Fibroblast of gingiva (primary cell): ENCODE measurements around the gene USP11.

Source experiments
- DNase-seq: peaks from one replicate; pipeline ENCODE4 v3.0.0-alpha.2; 2011; ENCODE audit warnings: low read depth

The USP11 gene

DNA sequence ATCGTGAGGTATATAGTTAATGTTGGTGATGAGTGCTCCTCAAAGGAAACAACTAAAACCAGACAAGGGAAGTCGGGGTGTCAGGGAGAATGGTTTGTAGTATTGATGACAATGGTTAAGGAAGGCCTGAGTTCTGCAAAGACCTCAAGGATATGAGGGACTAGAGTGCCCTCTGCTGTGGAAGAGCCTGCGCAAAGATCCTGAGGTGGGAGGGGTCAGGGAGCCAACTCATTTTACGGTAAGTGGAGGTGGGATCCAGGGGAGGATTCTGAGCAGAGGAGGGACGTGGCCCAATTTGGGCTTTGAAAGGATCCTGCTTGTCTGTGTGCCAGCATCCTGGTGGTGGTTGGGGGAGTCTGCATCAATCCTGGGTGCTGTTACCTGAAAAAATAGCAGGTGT, 27.8 kb upstream of the USP11 start:
- no peak for DNase-seq

DNA sequence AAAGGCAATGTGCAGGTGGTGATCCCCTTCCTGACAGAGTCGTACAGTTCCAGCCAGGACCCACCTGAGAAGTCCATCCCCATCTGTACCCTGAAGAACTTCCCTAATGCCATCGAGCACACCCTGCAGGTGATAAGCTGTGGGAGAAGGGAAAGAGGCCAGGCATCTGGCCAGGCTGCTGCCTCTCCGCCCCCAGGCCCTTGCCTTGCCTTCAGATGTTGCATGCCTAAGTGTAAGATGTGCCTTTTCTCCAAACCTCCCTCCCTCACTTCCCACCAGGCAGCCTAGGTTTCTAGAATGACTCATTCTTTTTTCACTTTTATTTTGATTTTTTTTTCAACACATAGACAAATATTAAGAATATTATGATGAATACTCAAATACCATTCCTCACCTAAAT, 26.5 kb upstream of the USP11 start:
- no peak for DNase-seq

DNA sequence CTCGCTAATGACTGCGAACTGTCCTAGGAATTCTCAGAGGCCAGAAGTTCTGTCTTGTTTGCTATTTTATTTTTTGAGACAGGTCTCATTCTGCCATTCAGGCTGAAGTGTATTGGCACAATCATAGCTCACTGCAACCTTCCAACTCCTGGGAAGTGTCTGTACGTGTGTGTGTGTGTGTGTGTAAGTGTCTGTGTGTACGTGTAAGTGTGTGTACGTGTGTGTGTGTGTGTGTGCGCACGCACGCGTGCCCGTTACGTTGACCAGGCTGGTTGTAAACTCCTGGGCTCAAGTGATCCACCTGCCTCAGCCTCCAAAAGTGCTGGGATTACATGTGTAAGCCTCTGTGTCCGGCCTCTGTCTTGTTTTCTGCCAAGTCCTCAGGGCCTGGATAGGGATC, 24.7 kb upstream of the USP11 start:
- no peak for DNase-seq

DNA sequence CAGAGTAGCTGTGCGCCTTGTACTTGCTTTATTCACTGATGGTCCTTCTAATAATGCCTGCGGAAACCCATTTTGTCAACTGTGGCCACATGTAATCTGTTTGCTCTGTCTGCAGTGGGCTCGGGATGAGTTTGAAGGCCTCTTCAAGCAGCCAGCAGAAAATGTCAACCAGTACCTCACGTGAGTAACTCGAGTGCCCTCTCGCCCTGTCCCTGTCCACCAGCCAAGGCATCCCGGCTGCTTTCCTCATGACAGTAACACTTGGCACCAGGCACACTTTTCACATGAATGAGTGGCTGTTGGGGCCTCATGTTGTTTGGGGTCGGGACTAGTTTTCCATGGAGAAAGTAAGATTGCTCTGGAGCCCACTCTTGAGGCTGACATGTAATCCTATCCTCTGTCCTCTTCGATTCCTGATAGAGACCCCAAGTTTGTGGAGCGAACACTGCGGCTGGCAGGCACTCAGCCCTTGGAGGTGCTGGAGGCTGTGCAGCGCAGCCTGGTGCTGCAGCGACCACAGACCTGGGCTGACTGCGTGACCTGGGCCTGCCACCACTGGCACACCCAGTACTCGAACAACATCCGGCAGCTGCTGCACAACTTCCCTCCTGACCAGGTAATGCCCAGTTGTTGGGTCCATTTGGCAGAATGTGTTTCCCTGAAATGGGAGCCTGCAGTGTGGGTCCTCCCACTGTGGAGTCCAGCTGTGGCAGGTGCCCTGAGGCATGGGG, 23.1 kb upstream of the USP11 start:
- no peak for DNase-seq

DNA sequence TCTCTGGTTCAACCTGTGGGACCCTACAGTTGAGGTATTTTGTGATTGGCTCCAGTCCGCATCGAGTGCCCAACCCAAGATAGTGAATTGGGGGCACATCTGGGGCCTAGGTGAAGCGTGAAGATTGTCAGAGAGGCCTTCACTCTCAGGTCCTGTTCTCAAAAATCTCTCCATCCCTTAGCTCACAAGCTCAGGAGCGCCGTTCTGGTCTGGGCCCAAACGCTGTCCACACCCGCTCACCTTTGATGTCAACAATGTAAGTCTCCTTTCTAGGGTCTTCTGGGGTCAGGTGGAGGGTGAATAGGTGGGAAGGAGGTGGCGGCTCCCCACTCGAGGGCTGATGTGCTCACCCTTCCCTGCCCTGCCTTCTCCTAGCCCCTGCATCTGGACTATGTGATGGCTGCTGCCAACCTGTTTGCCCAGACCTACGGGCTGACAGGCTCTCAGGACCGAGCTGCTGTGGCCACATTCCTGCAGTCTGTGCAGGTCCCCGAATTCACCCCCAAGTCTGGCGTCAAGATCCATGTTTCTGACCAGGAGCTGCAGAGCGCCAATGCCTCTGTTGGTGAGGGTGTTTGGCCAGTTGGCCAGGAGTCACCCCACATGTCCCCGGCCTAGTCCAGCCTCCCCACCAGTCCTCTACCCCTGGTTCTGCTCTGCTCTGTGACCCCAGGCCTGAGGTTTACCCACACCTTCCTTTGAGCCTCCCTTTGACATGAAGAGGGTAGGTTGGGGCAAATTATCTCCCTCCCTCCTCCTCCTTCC, 22.0 kb upstream of the USP11 start:
- no peak for DNase-seq

DNA sequence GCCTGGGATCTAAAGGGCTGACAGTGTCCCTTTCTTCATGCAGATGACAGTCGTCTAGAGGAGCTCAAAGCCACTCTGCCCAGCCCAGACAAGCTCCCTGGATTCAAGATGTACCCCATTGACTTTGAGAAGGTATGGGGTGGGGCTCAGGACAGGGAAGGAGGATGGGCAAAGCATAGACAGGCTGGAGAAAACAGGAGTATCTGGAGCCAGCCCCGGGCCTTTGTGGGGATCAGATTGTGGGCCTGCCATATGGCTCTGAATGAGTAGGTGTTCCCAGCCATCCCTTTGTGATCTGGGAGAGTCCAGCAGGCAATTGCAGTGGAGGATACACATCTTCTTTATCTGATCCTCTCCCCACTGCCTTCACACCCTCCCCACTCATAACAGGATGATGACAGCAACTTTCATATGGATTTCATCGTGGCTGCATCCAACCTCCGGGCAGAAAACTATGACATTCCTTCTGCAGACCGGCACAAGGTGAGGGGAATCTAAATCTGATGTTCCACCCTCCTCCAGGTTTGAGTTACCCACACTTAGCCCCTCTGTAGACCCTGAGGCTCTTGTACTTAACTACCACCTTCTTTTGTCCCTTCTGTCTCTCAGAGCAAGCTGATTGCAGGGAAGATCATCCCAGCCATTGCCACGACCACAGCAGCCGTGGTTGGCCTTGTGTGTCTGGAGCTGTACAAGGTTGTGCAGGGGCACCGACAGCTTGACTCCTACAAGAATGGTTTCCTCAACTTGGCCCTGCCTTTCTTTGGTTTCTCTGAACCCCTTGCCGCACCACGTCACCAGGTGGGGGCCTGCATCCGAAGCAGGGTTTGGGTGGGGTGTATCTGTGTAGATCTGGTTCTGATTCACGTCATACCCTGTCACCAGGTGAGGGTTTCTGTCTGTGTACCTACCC, 20.2 kb upstream of the USP11 start:
- no peak for DNase-seq

DNA sequence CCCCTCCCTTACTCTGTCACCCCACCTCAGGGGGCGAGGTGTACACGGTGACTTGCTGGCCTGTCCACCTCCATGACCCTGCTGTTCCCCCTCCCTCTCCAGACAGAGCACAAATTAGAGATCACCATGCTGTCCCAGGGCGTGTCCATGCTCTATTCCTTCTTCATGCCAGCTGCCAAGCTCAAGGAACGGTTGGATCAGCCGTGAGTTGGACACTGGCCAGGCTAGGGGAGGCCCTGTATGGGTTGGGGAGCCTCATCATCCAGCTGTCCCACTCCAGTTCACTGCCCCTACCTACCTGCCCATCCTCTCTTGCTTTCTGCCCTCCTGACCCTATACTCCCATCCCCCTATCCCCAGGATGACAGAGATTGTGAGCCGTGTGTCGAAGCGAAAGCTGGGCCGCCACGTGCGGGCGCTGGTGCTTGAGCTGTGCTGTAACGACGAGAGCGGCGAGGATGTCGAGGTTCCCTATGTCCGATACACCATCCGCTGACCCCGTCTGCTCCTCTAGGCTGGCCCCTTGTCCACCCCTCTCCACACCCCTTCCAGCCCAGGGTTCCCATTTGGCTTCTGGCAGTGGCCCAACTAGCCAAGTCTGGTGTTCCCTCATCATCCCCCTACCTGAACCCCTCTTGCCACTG, 18.3 kb upstream of the USP11 start:
- no peak for DNase-seq

DNA sequence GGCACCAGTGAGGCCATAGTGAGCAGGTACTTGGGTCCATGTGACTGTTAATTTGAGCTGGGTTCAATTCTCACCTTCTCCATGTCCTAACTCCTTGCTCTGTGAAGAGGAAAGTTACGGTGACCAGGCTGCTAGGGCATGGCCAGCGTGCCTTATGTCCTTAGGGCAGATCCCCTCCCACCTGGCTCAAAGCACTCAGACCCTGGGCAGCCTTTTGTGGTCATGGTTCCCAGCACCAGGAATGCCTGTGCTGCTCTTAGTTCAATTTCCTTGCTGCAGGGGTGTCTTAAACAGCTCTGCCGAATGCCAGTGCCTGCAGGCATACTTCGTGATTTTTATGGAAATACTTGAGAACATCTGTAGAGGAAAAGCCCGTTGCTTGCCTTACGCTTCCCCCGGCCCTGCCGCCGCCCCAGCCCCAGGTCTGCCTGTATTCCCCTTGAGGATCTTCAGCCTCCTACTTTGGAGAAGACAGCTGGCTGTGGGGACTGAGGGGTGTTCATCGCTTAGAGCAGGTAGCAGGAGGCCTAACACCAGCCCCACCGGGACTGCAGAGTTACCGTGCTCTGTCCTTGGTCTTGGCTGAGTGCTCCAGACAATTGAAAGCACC, 17.4 kb upstream of the USP11 start:
- DNase-seq, result no peak

DNA sequence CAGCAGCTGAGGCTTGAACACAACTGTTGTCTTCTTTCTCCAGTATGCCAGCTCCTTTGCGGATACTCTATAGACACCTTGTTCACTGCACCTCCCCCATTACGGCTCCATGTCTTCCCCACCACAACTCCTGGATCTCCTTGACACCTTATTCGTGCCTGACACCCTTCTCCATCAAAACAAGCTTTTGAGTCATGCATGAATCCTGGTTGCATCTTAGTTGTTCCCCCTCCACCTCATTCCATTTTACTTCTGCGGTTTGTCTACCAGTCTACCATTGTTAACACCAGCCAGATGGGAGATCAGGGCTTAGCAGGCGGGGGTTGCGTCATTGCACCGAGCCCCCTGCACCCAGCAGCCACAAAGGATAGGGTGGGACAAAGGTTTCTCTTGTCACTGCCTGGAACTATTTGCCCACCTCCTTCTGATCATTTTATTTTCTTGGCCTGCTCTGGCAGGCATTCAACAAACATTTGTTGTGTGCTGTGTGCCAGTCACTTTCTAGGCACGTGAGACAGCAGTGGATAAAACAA, 16.4 kb upstream of the USP11 start:
- no peak for DNase-seq

DNA sequence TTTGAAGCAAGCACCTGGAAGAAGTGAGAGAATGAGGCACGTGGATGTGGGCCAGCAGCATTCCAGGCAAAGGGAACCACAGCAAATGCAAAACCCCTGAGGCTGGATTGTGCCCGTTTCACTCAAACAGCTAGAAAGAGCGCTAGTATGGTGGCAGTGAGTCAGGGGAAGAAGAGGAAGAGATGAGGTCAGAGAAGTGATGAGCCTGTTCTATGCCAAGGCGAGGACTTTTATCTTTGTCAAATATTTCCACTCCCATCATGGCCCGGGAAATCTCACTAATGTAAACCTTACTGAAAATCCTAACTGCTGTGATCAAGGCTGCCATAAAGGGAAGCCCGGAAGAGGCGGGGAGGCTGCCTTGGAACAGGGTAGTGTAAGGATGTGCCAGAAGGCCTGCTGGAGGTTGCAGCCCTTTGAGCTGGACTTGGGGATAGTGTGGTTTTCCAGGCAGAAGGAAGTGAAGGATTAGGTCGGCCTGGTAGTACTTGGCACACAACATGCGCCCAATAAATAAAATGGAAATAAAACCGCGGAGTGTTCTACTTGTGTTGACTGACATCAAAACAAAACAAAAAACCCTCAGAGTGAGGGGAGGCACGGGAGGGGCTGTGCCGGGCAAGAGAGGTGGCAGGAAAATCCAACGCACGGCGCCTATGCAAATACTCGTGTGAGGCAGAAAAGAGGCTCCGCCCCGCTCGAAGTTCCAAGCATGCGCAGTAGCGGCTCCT, 15.5 kb upstream of the USP11 start:
- DNase-seq, result peak; percentile 46

DNA sequence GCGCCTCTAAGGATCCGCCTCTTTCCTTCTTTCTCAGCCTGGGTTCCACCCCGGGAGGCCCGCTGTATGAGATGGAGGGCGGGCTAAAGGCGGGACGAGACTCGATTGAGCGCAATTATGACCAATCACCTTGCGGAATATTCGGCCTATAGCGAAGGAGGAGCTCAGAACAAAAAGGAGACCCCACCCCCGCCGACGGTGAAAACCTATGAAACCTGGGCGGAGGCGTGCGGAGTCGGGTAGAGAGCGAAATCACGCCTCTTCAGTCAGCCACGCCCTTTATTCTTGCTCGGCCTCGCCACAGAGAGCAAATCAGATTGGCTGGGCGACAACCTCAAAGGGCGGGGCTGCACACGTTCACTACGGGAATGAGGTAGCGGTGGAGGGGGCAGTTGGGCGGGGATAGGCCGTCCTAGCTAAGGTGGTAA, 14.9 kb upstream of the USP11 start:
- peak; percentile 98 for DNase-seq

DNA sequence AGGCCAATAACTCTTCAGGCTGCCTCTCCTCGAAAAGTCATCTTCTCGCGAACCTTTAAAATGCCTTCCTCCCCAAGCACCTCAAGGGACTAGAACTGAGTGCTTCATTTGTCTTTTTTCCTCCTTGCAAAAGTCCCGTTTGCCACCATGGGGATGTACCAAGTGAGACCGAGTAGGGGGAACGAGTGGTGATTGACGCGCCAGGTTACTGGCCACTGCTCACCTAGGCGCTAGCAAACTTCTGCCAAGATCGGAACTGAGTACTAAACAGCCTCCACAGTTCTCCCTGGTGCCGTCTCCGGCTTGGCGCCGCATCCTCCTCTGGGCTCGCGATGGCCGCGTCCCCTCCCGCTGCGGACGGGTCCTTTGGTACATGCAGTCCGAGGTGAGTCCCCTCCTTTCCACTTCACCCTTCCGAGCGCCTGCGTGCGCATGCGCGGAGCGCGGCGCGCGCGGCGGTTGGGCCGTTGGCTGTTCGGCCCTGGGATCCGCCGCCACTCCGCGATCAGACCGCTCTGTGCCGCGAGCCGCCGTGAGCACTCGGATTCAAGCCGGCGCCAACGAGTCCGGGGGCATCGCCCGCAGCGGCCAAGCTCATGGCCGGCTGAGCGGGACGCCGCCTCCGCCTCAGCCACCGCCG, 14.4 kb upstream of the USP11 start, which contains the start of gene CDK16:
Gene CDK16 (plus strand): TSS at position 402 of the 640 bp plus-strand sequence. CDS start 4,877 bp downstream, outside the sequence.
- peak; percentile 78 for DNase-seq

DNA sequence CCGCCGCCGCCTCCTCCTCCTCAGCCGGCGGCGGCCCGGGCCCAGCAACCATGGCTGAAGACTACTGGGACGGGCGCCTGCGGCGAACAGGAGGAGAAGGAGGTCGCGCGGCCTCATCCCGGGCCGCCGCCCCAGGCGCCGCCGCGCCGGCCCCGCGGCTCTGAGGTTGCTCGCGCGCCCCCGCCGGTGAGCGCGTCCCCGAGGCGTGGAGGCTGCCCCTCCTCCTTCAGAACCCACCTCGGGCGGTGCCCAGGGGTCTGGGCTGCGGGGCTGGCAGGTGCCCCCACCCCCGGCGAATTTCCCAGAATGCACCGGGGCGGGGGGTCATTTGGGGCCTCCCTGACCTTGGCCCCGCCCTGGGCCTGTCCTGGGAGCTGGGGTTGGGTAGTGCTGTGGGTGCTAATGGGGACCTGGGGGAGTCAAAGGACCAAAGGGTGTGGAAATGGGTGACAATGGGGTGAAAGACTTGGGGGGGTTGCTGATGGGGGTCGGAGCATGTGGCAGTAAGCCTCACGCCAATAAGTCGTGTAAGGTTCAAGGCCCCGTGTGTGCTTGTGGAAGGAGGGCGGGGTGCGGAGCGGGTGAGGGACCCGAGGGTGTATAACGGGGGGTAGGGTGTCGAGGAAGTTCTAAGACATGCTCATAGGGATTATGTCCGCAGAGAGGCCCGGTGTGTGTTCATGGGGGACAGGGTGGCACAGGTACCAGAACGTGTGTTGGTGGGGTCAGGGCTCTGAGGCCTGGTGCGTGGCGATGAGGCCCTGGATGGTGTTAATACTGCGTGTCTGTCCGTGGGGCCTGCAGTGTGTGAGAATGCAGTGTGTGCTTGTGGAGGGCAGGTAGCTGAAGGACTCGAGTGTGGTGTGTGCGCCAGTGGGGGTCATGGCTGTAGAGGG, 13.6 kb upstream of the USP11 start:
- DNase-seq, result peak; percentile 4

DNA sequence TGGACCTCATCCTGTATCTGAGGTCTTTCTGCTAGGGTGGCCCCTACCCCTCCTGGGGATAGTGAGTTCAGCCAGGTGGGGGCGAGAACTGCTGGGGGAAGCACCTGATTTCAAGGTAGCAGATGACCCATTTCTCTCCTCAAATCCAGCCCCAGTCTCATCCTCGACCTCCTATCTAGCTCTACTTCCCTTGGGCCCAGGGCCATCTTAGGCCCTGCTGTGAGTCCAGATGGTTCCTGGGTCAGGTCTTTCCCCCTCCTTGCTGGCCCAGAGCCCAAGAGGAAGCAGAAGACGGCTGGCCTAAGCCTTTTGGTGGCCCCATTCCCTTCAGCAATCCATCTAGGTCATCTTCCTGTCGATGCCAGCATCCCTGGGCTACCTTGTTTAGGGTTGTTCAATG, 11.1 kb upstream of the USP11 start:
- DNase-seq, result no peak

DNA sequence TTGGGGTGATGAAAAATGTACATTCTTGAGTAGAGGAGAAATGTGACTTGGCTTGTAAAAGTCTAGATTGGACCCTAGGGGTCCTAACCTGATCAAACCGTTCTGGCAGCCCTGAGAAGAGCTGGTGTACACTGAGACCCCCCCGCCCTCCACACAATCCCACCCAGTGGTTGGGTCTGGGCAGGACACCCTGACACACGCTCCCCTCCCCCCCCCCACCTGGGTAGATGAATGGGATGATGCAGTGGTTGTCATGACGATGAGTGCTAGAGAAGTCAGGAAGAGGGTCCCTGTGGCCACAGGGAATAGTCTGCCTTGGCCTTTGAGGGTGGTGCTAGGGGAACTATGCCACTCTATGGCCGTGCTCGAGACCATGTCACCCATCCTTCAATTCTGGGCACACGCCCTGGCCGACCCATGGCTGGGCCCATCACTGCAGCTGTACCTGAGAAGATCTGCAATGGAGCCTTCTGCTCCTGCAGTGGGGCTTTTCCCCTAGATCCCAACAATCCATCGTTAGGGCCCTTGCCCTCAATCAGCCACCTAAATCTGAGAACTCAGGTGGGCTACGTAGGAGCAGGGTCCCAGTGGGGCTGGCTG, 10.0 kb upstream of the USP11 start:
- no peak for DNase-seq

DNA sequence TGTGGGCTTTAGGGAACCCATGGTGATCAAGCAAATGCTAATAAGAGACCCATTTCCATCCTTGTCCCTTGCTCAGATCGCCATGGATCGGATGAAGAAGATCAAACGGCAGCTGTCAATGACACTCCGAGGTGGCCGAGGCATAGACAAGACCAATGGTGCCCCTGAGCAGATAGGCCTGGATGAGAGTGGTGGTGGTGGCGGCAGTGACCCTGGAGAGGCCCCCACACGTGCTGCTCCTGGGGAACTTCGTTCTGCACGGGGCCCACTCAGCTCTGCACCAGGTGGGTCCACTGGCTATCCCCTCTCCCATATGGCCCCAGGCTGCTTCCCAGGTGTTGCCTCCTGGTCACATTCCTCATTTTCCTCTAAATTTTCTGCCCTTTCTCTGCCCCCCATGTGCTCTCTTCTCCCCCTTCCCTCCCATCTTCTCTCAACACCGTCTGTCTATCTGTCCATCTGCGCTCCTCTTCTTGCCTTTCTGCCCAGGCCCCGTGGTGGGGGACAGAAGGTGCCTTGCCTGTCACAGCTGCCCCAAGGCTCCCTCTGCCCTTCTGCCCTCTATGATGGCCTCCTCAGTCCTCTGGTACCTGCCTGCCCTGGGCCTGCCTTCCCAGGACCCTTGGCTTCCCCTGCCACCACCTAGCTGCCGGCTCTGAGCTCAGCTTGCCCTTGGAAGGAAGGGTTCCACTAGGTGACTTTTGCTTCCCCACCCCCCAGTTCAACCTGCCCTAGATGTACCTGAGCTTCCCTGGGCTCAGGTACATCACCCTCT, 9.1 kb upstream of the USP11 start:
- no peak for DNase-seq

DNA sequence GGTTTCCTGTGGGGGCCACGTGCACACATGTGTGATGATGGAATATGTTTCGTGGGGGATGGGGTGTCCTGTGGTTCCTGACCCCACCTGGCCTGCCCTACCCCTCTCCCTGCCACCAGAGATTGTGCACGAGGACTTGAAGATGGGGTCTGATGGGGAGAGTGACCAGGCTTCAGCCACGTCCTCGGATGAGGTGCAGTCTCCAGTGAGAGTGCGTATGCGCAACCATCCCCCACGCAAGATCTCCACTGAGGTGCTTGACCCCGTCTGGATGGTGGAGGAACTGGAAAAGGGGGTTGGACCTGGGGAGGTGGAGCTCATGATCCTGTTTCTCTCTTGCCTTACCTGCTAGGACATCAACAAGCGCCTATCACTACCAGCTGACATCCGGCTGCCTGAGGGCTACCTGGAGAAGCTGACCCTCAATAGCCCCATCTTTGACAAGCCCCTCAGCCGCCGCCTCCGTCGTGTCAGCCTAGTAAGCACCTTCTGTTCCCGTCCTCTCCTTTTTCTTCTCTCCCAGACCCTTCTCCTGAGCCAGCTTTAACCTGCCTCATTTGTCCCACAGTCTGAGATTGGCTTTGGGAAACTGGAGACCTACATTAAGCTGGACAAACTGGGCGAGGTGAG, 8.4 kb upstream of the USP11 start:
- no peak for DNase-seq
